ENCODE measurements around the gene ARHGAP44. TPM values are rescaled to one million over a fixed set of nuclear protein-coding genes. Genes with fewer than 3 reads are reported as not detected.

ARHGAP44 gene
- total RNA-seq, 4 donors from 2014 or later = 10.9 to 22.0 (median 18.7) TPM

- no peaks in the 10 kb centered on the region for H3K36me3 ChIP-seq
- H3K4me1 ChIP-seq = peaks cover 0 to 4% of the 10 kb centered on the region in 2 donors
- no peak for TF ChIP-seq CTCF (IDR thresholded peaks at IDR 0.05)
- no peak for TF ChIP-seq POLR2A (IDR thresholded peaks at IDR 0.05)
- no peak overlapping the region for H3K4me3 ChIP-seq (replicated peaks in 1 of 3)
- H3K27me3 ChIP-seq = no peaks in the 10 kb centered on the region
- intact Hi-C loops (cut with DNase I) = loop anchor here (10.0 kb wide), 3 partner anchors 200 to 490 kb away; no protein-coding TSS in a partner anchor
- H3K9me3 ChIP-seq = no peaks in the 10 kb centered on the region
- no peak for DNase-seq
- WGBS, 2 donors = 96 to 97% methylated on average over 1 of the region's 1 CpG
- no peak overlapping the region for H3K27ac ChIP-seq
These were observed 44.5 kb upstream of the ARHGAP44 start for GRCh38 chr17:12744786-12745185.

DNA sequence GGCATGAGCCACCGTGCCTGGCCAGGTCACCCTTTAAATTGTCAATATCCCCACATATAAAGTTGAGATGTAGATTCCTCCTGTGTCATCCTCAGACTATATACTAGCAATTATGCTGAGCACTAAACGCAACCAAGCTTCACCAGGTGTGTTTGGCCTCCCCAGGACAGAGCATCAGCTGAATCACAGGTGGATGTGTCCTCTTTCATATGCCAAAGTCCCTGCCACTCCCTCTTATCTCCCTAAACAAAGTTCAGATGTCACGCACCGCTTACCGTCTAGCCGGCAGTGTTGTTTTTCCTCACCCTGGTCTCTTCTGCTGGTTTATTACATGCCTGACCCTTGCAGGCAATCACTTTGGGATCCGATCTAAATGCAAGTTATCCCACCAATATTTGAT lies 43.8 kb upstream of the ARHGAP44 start:
- Histone ChIP-seq H3K36me3 (no peaks in the 10 kb centered on the region), H3K4me3 (replicated peaks in 1 of 3) (no peak overlapping the region), H3K27ac (no peak overlapping the region), H3K27me3 (no peaks in the 10 kb centered on the region), H3K9me3 (no peaks in the 10 kb centered on the region), H3K4me1 (peaks cover 0 to 4% of the 10 kb centered on the region in 2 donors)
- no peak for DNase-seq
- intact Hi-C loops (cut with DNase I) = loop anchor here (10.0 kb wide), 3 partner anchors 201 to 491 kb away; no protein-coding TSS in a partner anchor
- TF ChIP-seq CTCF (IDR thresholded peaks at IDR 0.05) = no peak
- whole genome bisulfite sequencing, 2 donors = 73 to 80% methylated on average over 7 of the region's 7 CpGs

DNA sequence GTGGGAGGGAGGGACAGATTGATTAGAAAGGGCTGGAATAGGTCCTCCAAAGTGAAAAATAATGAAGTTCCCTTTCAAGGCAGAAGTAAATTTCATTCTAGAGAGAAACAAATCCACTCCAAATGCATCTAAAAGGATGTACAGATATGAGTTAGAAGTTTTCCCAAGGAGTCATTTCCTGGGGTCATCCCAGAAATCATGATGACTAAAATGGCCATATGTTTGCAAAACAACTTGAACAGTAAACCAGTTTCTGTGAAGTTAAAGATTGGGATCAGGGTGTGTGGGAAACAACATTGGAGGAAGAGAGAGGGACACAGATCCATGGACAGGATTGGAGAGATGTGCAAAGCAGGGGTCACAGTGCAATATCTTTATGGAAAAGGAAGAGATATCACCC lies 32.5 kb upstream of the ARHGAP44 start:
- H3K4me3 ChIP-seq (replicated peaks in 1 of 3) = no peak overlapping the region
- no peak for DNase-seq
- no peak for TF ChIP-seq POLR2A (IDR thresholded peaks at IDR 0.05)
- no peaks in the 10 kb centered on the region for H3K27me3 ChIP-seq
- no peaks in the 10 kb centered on the region for H3K9me3 ChIP-seq
- H3K36me3 ChIP-seq = no peaks in the 10 kb centered on the region
- intact Hi-C loops (cut with DNase I) = no loop called here
- H3K4me1 ChIP-seq = no peaks in the 10 kb centered on the region
- no peak overlapping the region for H3K27ac ChIP-seq

DNA sequence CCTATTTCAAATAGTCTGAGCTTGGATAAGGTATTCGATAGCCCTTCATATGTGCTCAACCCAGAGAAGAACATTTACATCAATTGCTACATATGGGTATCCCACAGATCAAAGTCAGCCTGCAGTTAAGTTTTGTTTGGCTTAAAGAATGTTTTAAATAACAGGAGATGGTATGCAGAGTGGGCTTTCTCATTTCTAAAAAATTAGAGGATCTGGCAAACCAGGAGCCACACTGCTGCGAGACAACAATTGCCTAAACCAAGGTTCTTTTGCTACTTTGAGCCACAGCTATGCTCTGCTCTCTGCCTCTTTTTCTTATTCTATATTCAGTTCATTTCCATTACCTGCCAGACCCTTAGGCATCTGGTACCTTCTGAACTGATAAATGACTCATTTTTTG lies 30.2 kb upstream of the ARHGAP44 start:
- H3K36me3 ChIP-seq = no peaks in the 10 kb centered on the region

DNA sequence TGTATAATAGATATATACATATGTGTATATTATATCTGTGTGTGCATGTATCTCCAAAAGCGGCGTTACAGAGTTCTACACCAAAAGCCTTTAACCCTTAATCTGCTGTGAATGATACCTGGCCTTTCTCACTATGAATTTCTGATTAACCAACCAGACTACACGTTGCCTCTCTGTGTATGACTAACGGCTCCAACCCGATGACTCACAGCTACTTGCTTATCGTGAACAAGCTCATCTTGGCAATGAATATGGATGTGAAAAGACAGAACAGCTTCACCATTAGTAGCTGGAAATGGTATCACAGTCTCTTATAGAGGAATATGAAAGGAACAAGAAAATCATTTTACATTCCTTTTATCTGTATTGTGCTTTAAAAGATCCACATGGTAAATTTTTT lies 23.8 kb upstream of the ARHGAP44 start:
- no peaks in the 10 kb centered on the region for H3K27me3 ChIP-seq
- H3K27ac ChIP-seq = no peak overlapping the region
- no peaks in the 10 kb centered on the region for H3K4me1 ChIP-seq
- intact Hi-C loops (cut with DNase I) = no loop called here
- 67 to 75% methylated on average over 6 of the region's 6 CpGs for WGBS, 2 donors
- no peak overlapping the region for H3K4me3 ChIP-seq (replicated peaks in 1 of 3)
- H3K9me3 ChIP-seq = no peaks in the 10 kb centered on the region
- H3K36me3 ChIP-seq = no peaks in the 10 kb centered on the region
- TF ChIP-seq POLR2A (IDR thresholded peaks at IDR 0.05) (no peak), CTCF (IDR thresholded peaks at IDR 0.05) (no peak)
- no peak for DNase-seq

More for the DNA sequence above, 30.2 kb upstream of the ARHGAP44 start:
- no peak for DNase-seq
- WGBS, 2 donors = 43 to 76% methylated on average over 2 of the region's 2 CpGs
- Histone ChIP-seq H3K27me3 (no peaks in the 10 kb centered on the region), H3K27ac (no peak overlapping the region), H3K9me3 (no peaks in the 10 kb centered on the region), H3K4me1 (no peaks in the 10 kb centered on the region), H3K4me3 (replicated peaks in 1 of 3) (no peak overlapping the region)
- TF ChIP-seq CTCF (IDR thresholded peaks at IDR 0.05) (no peak), POLR2A (IDR thresholded peaks at IDR 0.05) (no peak)
- intact Hi-C loops (cut with DNase I) = no loop called here

DNA sequence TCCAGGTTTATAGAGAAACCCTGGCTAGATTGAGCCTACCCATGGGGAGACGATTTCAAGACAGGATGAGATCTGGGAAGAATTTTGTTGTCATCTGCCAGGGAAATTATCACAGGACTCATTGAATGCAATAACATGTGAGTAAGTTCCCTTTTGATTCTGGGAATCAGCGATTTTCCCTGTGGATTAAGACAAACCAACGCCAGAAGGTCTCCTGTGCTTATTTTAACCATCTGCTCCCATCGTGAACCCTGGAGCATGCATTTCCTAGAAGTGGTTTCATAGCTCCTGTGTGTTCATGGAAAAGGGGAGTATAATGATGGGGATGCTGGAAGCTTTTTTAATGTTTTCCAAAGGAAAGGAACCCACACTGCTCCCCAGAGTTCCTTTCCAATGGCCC lies 21.0 kb upstream of the ARHGAP44 start:
- no peaks in the 10 kb centered on the region for H3K4me1 ChIP-seq
- H3K9me3 ChIP-seq = no peaks in the 10 kb centered on the region
- WGBS, 2 donors = 74% methylated on average over 4 of the region's 4 CpGs
- intact Hi-C loops (cut with DNase I) = no loop called here
- no peaks in the 10 kb centered on the region for H3K36me3 ChIP-seq
- H3K27me3 ChIP-seq = no peaks in the 10 kb centered on the region
- no peak for TF ChIP-seq POLR2A (IDR thresholded peaks at IDR 0.05)
- TF ChIP-seq CTCF (IDR thresholded peaks at IDR 0.05) = no peak
- no peak overlapping the region for H3K27ac ChIP-seq
- DNase-seq = no peak
- no peak overlapping the region for H3K4me3 ChIP-seq (replicated peaks in 1 of 3)

All from thyroid gland (tissue), 4 donors.